ENCODE data around the gene TRIM32. TPM values are rescaled to one million over a fixed set of nuclear protein-coding genes. Genes with fewer than 3 reads are reported as not detected.

The TRIM32 gene
- polyA plus RNA-seq, 1 of the 3 experiments (the other 2 are of a cell fraction), result 10.2 TPM

GRCh38 chr9:116694785-116695291 is 7.7 kb downstream of the TRIM32 start (continued):
- TF ChIP-seq POLR2AphosphoS5 (IDR thresholded peaks at IDR 0.05; ENCODE audit: low read depth, low read length), result no peak
- TF ChIP-seq TEAD4 (IDR thresholded peaks at IDR 0.05; ENCODE audit: borderline replicate concordance, insufficient read depth), result no peak
- TF ChIP-seq NRF1 (IDR thresholded peaks at IDR 0.05; ENCODE audit: low read depth, low read length), result no peak
- no peak for TF ChIP-seq FOXJ3 (CRISPR knock-in tag; IDR thresholded peaks at IDR 0.05)
- TF ChIP-seq RCOR1 (IDR thresholded peaks at IDR 0.05; ENCODE audit: low read length), result no peak
- no peak for TF ChIP-seq RXRA (IDR thresholded peaks at IDR 0.05; ENCODE audit: borderline replicate concordance, low read depth)
- TF ChIP-seq YY1 (IDR thresholded peaks at IDR 0.05; ENCODE audit: low read depth), result no peak
- TF ChIP-seq TCF12 (IDR thresholded peaks at IDR 0.05), result no peak
- no peak for TF ChIP-seq GATA2 (CRISPR knock-in tag; IDR thresholded peaks at IDR 0.05)
- TF ChIP-seq FOXM1 (IDR thresholded peaks at IDR 0.05; ENCODE audit: low read depth), result no peak
- no peak for TF ChIP-seq MXI1 (IDR thresholded peaks at IDR 0.05; ENCODE audit: low read depth, low read length)

GRCh38 chr9:116695438-116695837 is 8.3 kb downstream of the TRIM32 start:
- Histone ChIP-seq H4K20me1 (ENCODE audit: insufficient read depth) (peaks cover 51% of the 10 kb centered on the region), H3F3A (replicated peaks; ENCODE audit: insufficient read depth) (peaks cover 3% of the 10 kb centered on the region), H2AFZ (ENCODE audit: low read depth) (no peak overlapping the region), H3K27ac (ENCODE audit: low read depth in 2 of 2, low read length in 1 of 2) (no peak overlapping the region), H3K79me2 (ENCODE audit: insufficient read depth) (peaks cover 88% of the 10 kb centered on the region), H3K4me3 (ENCODE audit: low read depth in 2 of 2, low read length in 1 of 2) (no peak overlapping the region), H3K9me3 (no peaks in the 10 kb centered on the region), H3K9me2 (no peaks in the 10 kb centered on the region), H3K36me3 (replicated peaks in 1 of 2; ENCODE audit: control insufficient read depth in 1 of 2, insufficient read depth in 2 of 2, low read length in 1 of 2) (peaks cover 28 to 56% of the 10 kb centered on the region in 2 experiments), H3K27me3 (ENCODE audit: insufficient read depth) (no peaks in the 10 kb centered on the region), H3K4me1 (ENCODE audit: control insufficient read depth in 1 of 2, insufficient read depth in 2 of 2, low read depth in 1 of 2, low read length in 1 of 2) (peaks cover 2 to 20% of the 10 kb centered on the region in 2 experiments; a peak in 3 of 4 replicates), H3K4me2 (no peak overlapping the region), H3K9ac (no peak overlapping the region)
- WGBS (ENCODE audit: low lambda C conversion rate), result 57% methylated on average over 3 of the region's 3 CpGs
- DNase-seq, result no peak
- no peak for TF ChIP-seq REST (IDR thresholded peaks at IDR 0.05; ENCODE audit: low read depth, low read length)
- no peak for TF ChIP-seq IRF3 (IDR thresholded peaks at IDR 0.05; ENCODE audit: low read depth, low read length)
- TF ChIP-seq YY1 (IDR thresholded peaks at IDR 0.05; ENCODE audit: low read depth), result no peak
- no peak for TF ChIP-seq RFX5 (IDR thresholded peaks at IDR 0.05; ENCODE audit: low read length)
- no peak for TF ChIP-seq POLR2AphosphoS5 (IDR thresholded peaks at IDR 0.05; ENCODE audit: low read depth, low read length)
- TF ChIP-seq ZBTB33 (IDR thresholded peaks at IDR 0.05; ENCODE audit: borderline replicate concordance, low read depth), result no peak
- no peak for TF ChIP-seq GABPA (IDR thresholded peaks at IDR 0.05; ENCODE audit: low read depth)
- TF ChIP-seq MEF2A (IDR thresholded peaks at IDR 0.05; ENCODE audit: borderline replicate concordance, low read depth), result no peak
- no peak for TF ChIP-seq MAX (IDR thresholded peaks at IDR 0.05; ENCODE audit: low read depth)
- no peak for TF ChIP-seq RXRA (IDR thresholded peaks at IDR 0.05; ENCODE audit: borderline replicate concordance, low read depth)
- TF ChIP-seq SIN3A (IDR thresholded peaks at IDR 0.05; ENCODE audit: borderline replicate concordance, low read depth, low read length), result no peak
- TF ChIP-seq RCOR1 (IDR thresholded peaks at IDR 0.05; ENCODE audit: low read length), result no peak
- no peak for TF ChIP-seq RAD21 (IDR thresholded peaks at IDR 0.05; ENCODE audit: low read length)
- ChIA-PET CTCF (interaction anchor here (0.8 kb wide), 1 partner anchor 42 kb away, joined by 3 read pairs; no protein-coding TSS in a partner anchor), POLR2A (no interaction called here)
